AG04449 (cell line): ENCODE measurements around the gene GABPB2.

Source experiments
- CTCF ChIA-PET: fragments of 350-600 bp; formaldehyde crosslinking; extraction: SDS; loops from one replicate; lab custom pipeline; 2021; ENCODE audit warnings: antibody characterized with exemption; lab: Yijun Ruan, JAX
- POLR2A ChIA-PET: fragments of 400-600, 350-600 bp; formaldehyde crosslinking; extraction: SDS; loops from one replicate; lab custom pipeline; 2020; ENCODE audit warnings: antibody characterized with exemption, inconsistent platforms; lab: Yijun Ruan, JAX
- DNase-seq: peaks from one replicate; pipeline ENCODE4 v3.0.0-alpha.2; 2010; ENCODE audit warnings: low read depth, low spot score
- H3K4me3 ChIP-seq: 2 replicates; pipeline ENCODE4 v1.5.1; 2011; ENCODE audit warnings: low read depth, mild to moderate bottlenecking, control low read depth, low read length
- CTCF ChIP-seq: IDR thresholded peaks from one replicate; pipeline ENCODE4 v1.5.1; 2011; ENCODE audit warnings: mild to moderate bottlenecking, moderate library complexity, low read length, control low read depth, inconsistent platforms; ENCODE audit not compliant: insufficient read depth; ENCODE audit errors: missing control alignments

GABPB2 gene

GRCh38 chr1:151036356-151036755 lies 34.2 kb upstream of the GABPB2 start, which contains the start of gene BNIPL:
BNIPL (plus strand) TSS chr1:151036586; CDS start chr1:151036726, 140 bp downstream.
- no peak within 1 kb of the TSS for H3K4me3 ChIP-seq
- no peak for TF ChIP-seq CTCF
- ChIA-PET POLR2A (no interaction called here), CTCF (interaction anchor here (0.8 to 2.4 kb wide), 2 partner anchors 12 kb away, joined by 3 to 14 read pairs; no protein-coding TSS in a partner anchor)
- no peak for DNase-seq

GRCh38 chr1:151037032-151037431 lies 33.5 kb upstream of the GABPB2 start:
- CTCF ChIA-PET: interaction anchor here (2.4 kb wide), 1 partner anchor 13 kb away, joined by 14 read pairs; no protein-coding TSS in a partner anchor
- no peak overlapping the region for H3K4me3 ChIP-seq
- POLR2A ChIA-PET: no interaction called here
- DNase-seq: no peak
- TF ChIP-seq CTCF: no peak

GRCh38 chr1:151039521-151039920 lies 31.0 kb upstream of the GABPB2 start:
- DNase-seq: no peak
- ChIA-PET POLR2A (no interaction called here), CTCF (interaction anchor here (1.2 kb wide), 1 partner anchor 15 kb away, joined by 4 read pairs; no protein-coding TSS in a partner anchor)
- TF ChIP-seq CTCF: no peak
- H3K4me3 ChIP-seq: no peak overlapping the region

- CTCF ChIA-PET: interaction anchor here (0.7 to 1.3 kb wide), 2 partner anchors 18 to 36 kb away, joined by 3 read pairs; partner anchors contain the start of gene MINDY1
- no peak overlapping the region for H3K4me3 ChIP-seq
- no peak for DNase-seq
- TF ChIP-seq CTCF: no peak
- POLR2A ChIA-PET: interaction anchor here (0.6 kb wide), 1 partner anchor 482 kb away, joined by 3 read pairs; no protein-coding TSS in a partner anchor
These were observed 27.4 kb upstream of the GABPB2 start for GRCh38 chr1:151043163-151043562.

- no peak for DNase-seq
- ChIA-PET CTCF (interaction anchor here (0.9 to 3.8 kb wide), 15 partner anchors 9 to 487 kb away, joined by 3 to 26 read pairs (median 4); partner anchors contain the start of genes CDC42SE1, GABPB2, MLLT11 and TNFAIP8L2), POLR2A (interaction anchor here (1.8 to 5.5 kb wide), 2 partner anchors 12 to 41 kb away, joined by 4 to 56 read pairs; partner anchors contain the start of genes CDC42SE1, MINDY1 and MLLT11)
- peak within 1 kb of the TSS; percentile 74 for H3K4me3 ChIP-seq
- TF ChIP-seq CTCF: no peak
These were observed 23.0 kb upstream of the GABPB2 start, which contains the start of gene C1orf56 for GRCh38 chr1:151047591-151047924. C1orf56 (plus strand) TSS chr1:151047751; CDS start chr1:151047848, 97 bp downstream.

- CTCF ChIA-PET: interaction anchor here (0.6 to 3.8 kb wide), 18 partner anchors 10 to 487 kb away, joined by 3 to 26 read pairs (median 4); partner anchors contain the start of genes BNIPL, CDC42SE1, GABPB2 and MLLT11
These were observed 22.5 kb upstream of the GABPB2 start for GRCh38 chr1:151047925-151048644.

More at GRCh38 chr1:151047925-151048644, 22.5 kb upstream of the GABPB2 start:
- TF ChIP-seq CTCF: peak; percentile 50
- DNase-seq: no peak
- H3K4me3 ChIP-seq: peak overlapping the region; percentile 74
- POLR2A ChIA-PET: interaction anchor here (0.9 to 5.5 kb wide), 3 partner anchors 12 to 41 kb away, joined by 3 to 56 read pairs (median 4); partner anchors contain the start of genes CDC42SE1, MINDY1 and MLLT11
